Measurements from ENCODE around the gene NEURL3.
"Not testable (repeated sequence)": the region's sequence is repeated elsewhere in the genome, so short reads cannot be mapped to it uniquely, and the experiment has no call there.

NEURL3 gene

GRCh38 chr2:96505231-96505889 is at the start of gene NEURL3:
Gene NEURL3 (minus strand): TSS chr2:96505357. CDS start chr2:96505286, 71 bp downstream.
- DNase-seq (ENCODE audit: low read depth) = no peak
- TF ChIP-seq CTCF (IDR thresholded peaks at IDR 0.05; ENCODE audit: low read depth, low read length) (no peak), MAX (IDR thresholded peaks at IDR 0.05; ENCODE audit: low read depth, low read length) (no peak), MYC (IDR thresholded peaks at IDR 0.05; ENCODE audit: low read depth, low read length) (no peak), POLR2A (IDR thresholded peaks at IDR 0.05; ENCODE audit: extremely low read depth, insufficient read length) (no peak)
- no peak within 1 kb of the TSS for H3K4me3 ChIP-seq (ENCODE audit: low read depth, low read length)

GRCh38 chr2:96554293-96555145 is 49.4 kb upstream of the NEURL3 start:
- no peak for TF ChIP-seq POLR2A (IDR thresholded peaks at IDR 0.05; ENCODE audit: extremely low read depth, insufficient read length)
- peak; percentile 75 for TF ChIP-seq CTCF (IDR thresholded peaks at IDR 0.05; ENCODE audit: low read depth, low read length)
- H3K4me3 ChIP-seq (ENCODE audit: low read depth, low read length) = no peak overlapping the region
- DNase-seq (ENCODE audit: low read depth) = peak; percentile 77

GRCh38 chr2:96553957-96554292 is 48.8 kb upstream of the NEURL3 start:
- not testable (repeated sequence) for H3K4me3 ChIP-seq (ENCODE audit: low read depth, low read length); DNase-seq (ENCODE audit: low read depth)

- TF ChIP-seq MAX (IDR thresholded peaks at IDR 0.05; ENCODE audit: low read depth, low read length) = no peak
- TF ChIP-seq CTCF (IDR thresholded peaks at IDR 0.05; ENCODE audit: low read depth, low read length) = no peak
- TF ChIP-seq POLR2A (IDR thresholded peaks at IDR 0.05; ENCODE audit: extremely low read depth, insufficient read length) = no peak
- no peak for TF ChIP-seq MYC (IDR thresholded peaks at IDR 0.05; ENCODE audit: low read depth, low read length)
- no peak for DNase-seq (ENCODE audit: low read depth)
- H3K4me3 ChIP-seq (ENCODE audit: low read depth, low read length) = no peak overlapping the region
Measured at GRCh38 chr2:96553176-96553956, 48.2 kb upstream of the NEURL3 start.

GRCh38 chr2:96552315-96553175 is 47.4 kb upstream of the NEURL3 start:
- no peak for DNase-seq (ENCODE audit: low read depth)
- TF ChIP-seq MYC (IDR thresholded peaks at IDR 0.05; ENCODE audit: low read depth, low read length) (no peak), CTCF (IDR thresholded peaks at IDR 0.05; ENCODE audit: low read depth, low read length) (no peak), POLR2A (IDR thresholded peaks at IDR 0.05; ENCODE audit: extremely low read depth, insufficient read length) (no peak), MAX (IDR thresholded peaks at IDR 0.05; ENCODE audit: low read depth, low read length) (no peak)
- H3K4me3 ChIP-seq (ENCODE audit: low read depth, low read length) = no peak overlapping the region
